Cardiac septum (tissue), 1 donor: Measurements from ENCODE around the gene CDK14. TPM values are rescaled to one million over a fixed set of nuclear protein-coding genes. Genes with fewer than 3 reads are reported as not detected.

Experiments used
- DNase-seq: peaks from one replicate; pipeline ENCODE4 v3.0.0-alpha.2; 2020; ENCODE audit warnings: low spot score
- intact Hi-C: fragments of 100-400 bp; cut with DNase I; formaldehyde crosslinking; loops from one replicate; pipeline ENCODE4 v1.14.0; 2022
- total RNA-seq: library from RNA; stranded (reverse); fragmentation: NEBNext Ultra II Directional; extraction: Animal tissue kit (Norgen Biotek cat#: 25700); gene quantifications from one replicate; pipeline ENCODE4 v1.2.1, GENCODE V29; 2021
- donor health status: DM: no; HTN: no; CAD: no.

The CDK14 gene
- total RNA-seq, 1 donor from 2014 or later: 25.7 TPM

DNA sequence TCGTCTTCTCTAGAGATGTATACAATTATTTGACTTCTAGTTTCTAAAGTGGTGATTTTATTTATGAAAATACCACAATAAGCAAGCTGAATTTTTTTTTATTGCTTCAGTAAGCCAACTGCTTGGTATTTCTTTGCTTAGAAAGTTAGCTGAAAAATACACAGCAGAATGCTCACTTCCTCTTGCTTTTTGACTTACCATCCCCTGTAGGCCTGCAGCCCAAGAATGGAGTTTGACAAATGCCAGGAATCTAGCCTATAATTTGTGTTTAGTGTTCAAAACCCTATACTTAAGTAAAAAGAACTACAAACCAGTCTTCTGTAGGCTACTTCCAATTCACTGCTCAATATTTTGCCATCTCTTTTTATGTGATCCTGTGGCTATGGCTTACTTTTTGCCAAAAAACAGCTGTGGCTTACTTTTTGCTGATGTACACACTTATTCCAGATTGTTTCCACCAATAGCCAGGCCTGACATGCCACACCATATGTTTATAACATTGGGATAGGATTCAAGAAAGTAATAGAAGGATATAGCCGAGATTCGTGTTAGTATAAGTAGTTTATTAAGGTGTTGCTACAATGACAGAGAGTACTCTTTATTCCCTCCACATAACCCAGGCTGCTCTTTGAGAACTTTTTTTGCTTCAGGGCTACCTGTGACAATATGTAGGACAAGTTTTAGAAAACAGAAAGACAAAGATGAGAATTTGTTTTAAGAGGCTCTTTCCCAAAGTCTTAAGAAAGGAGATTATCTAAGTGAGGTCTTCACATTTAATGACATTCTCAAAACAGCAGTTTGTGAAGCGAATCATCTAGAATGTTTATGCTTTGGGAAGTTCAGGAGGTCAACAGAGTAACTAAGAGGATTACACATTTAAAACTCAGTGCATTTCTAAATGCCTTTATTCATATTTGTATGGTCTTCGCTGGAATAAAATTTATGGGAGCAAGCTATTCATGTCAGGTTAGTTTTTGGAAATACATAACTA is 404.2 kb downstream of the CDK14 start:
- intact Hi-C loops: no loop called here
- DNase-seq: no peak

DNA sequence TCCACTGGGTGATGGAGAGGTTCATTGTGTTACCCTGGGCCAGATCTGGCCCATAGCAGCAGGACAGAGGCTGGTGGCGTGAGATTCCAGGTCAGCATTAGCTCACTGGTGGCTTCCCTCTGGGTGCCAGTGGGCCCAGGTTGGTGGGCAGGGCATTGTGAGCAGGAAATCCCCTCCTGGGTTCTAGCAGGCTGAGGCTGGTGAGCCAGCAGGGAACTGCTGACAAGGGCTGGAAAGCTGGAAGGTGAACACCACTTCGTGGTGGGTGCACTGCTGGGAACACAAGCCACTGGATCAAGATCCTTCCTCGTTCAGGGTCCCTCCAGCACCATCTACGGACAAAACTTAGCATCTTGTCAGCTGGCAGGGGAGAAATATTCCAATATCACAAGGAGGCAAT is 408.9 kb downstream of the CDK14 start:
- no peak for DNase-seq
- intact Hi-C loops: no loop called here

DNA sequence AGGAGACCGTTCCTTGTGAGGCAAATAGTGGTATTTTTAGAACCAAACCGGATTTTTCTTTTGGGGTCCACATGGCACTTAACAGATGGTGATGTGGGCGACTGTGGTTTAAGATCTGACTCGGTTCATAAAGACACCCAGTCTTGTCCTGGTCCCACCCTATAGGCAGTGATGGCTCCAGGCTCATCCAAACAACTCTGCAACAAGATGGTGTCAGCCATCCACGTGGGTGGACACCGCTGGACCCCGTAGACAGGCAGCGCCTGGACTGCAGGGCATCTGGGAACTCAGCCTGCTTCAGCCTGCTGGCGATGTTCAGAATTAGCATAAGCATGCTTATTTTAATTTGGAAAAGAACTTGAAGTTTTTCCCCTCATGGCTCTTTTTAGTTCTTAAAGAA is 409.7 kb downstream of the CDK14 start:
- intact Hi-C loops: no loop called here
- no peak for DNase-seq

GRCh38 chr7:91007371-91007770 is 411.2 kb downstream of the CDK14 start:
- no peak for DNase-seq
- intact Hi-C loops: no loop called here

GRCh38 chr7:91013078-91013477 is 417.0 kb downstream of the CDK14 start:
- no peak for DNase-seq
- intact Hi-C loops: no loop called here

GRCh38 chr7:91019686-91020385 is 423.7 kb downstream of the CDK14 start:
- DNase-seq: no peak
- intact Hi-C loops: no loop called here

DNA sequence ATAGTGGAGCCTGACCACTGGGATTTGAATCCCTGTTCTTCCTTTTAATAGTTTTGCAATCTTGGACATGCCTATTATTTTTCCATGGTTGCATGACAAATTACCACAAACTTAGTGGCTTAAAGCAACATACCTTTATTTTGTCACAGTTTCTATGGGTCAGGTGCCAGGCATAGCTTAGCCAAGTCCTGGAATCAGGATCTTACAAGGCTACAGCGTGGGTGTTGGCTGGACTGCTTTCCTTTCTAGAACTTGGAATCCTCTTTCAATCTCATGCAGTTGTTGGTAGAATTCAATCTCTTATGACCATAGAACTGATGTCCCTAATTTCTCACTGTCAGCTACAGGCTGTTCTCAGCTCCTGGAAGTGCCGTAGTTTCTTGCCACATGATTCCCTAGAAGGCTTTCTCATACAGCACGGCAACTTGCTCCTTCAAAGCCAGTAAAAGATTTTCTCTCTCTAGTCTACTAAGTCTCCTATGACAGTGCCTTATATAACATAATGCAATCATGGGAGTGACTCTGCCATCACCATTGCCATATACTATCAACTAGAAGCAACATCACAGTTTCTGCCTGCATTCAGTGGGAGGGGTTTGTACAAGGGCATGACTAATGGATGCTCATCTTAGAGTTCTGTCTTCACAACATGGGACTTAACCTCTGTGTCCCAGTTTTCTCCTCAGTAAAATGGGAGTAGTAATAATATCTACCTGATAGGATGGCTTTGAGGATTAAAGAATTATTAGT is 424.7 kb downstream of the CDK14 start:
- DNase-seq: no peak
- intact Hi-C loops: no loop called here

GRCh38 chr7:91021956-91022355 is 425.8 kb downstream of the CDK14 start:
- DNase-seq: no peak
- intact Hi-C loops: no loop called here

DNA sequence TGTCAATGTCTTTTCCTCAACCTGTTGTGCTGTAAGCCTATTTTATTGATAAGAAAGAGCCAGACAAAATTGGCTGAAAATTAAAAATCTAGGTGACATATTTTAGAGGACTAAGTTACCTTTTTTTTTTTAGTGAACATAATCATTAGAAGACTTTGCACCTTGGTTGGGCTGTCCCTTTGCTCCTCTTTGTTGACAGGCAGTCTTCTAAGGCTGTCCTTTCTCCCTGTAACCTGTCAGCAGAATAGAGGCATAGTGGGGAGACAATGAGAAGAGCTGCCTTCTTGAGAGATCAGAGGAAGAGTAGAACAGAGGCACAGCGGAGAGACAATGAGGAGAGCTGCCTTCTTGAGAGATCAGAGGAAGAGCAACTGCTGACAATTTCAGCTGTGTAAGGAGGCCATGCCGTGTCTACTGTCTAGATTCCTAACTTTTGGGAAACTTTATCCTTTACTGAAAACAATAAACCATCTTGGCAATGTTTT is 429.8 kb downstream of the CDK14 start:
- no peak for DNase-seq
- intact Hi-C loops: no loop called here

GRCh38 chr7:91029688-91030087 is 433.6 kb downstream of the CDK14 start:
- intact Hi-C loops: loop anchor here (5.0 to 10.0 kb wide), 2 partner anchors 477 to 575 kb away; no protein-coding TSS in a partner anchor
- no peak for DNase-seq

DNA sequence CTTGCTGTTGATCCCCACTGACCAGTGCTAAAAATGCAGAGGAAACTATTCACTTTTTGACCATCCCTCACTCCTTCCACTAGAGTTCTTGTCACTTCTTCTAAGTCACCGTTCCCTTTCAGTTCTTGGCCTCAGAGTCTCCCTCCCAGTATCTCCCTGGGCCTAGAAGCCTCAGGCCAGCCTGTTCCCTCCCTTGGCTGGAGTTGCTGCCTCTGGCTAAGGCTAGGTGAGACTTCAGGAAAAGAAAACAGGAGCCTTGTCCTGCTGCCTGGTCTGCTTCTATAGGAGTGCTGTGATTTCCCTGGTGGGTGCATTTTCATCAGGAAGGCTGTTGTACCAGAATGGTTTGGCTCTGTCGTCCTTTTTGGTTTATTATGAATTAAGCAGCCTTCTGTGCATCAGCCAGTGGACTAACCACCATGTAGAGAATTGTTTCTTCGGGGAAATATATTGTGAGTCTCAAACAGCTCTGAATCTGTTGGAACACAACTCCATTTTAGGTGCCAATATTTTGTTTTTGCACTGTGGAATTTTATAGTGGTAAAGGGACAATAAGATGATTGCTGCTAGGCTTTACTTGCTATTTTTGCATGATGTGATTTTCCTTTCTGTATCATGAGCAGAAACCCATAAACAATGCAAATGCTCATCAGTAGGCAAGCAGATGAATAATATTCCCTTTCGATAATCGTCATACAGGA is 434.7 kb downstream of the CDK14 start:
- DNase-seq: no peak
- intact Hi-C loops: loop anchor here (5.0 to 10.0 kb wide), 2 partner anchors 479 to 576 kb away; no protein-coding TSS in a partner anchor

- intact Hi-C loops: loop anchor here (5.0 to 10.0 kb wide), 2 partner anchors 479 to 577 kb away; no protein-coding TSS in a partner anchor
- no peak for DNase-seq
Observed at GRCh38 chr7:91031757-91032156, 435.6 kb downstream of the CDK14 start.

DNA sequence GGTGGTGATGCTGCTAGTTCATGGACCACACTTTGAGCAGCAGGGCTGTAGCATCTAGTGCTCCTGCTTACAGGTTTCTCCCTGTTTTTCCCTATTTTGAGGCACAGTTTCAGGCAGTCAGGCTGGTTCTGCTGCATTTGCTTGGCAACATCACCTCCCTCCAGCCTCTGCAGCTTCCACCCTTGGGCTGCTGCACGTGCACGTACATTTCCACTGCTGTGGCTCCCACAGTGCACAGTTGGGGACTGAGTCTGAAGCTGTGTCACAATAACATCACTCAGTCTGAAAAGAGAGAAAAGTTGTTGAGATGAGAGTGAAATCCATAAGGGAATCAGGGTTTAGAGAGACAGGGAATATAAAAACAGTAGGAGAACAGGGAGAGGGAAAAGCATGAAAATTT is 437.5 kb downstream of the CDK14 start:
- DNase-seq: no peak
- intact Hi-C loops: loop anchor here (5.0 to 10.0 kb wide), 2 partner anchors 481 to 579 kb away; no protein-coding TSS in a partner anchor

GRCh38 chr7:91034459-91035368 is 438.6 kb downstream of the CDK14 start:
- intact Hi-C loops: loop anchor here (5.0 to 10.0 kb wide), 2 partner anchors 482 to 580 kb away; no protein-coding TSS in a partner anchor
- DNase-seq: no peak

GRCh38 chr7:91039033-91039432 is 442.9 kb downstream of the CDK14 start:
- intact Hi-C loops: loop anchor here (10.0 kb wide), 1 partner anchor 584 kb away; no protein-coding TSS in a partner anchor
- no peak for DNase-seq

GRCh38 chr7:91041141-91041540 is 445.0 kb downstream of the CDK14 start:
- DNase-seq: no peak
- intact Hi-C loops: no loop called here

- intact Hi-C loops: no loop called here
- DNase-seq: no peak
Observed at GRCh38 chr7:91041901-91042484, 445.9 kb downstream of the CDK14 start.
